Ovary (tissue), 9 donors: ENCODE data around the gene FAS. TPM values are rescaled to one million over a fixed set of nuclear protein-coding genes. Genes with fewer than 3 reads are reported as not detected.
A peak's percentile ranks its signal among the peaks of the same experiment; 100 is the strongest.

Source experiments
- DNase-seq, 5 donors: peaks; one replicate each; pipeline ENCODE4 v3.0.0-alpha.2; 2019 to 2020
- H3K27ac ChIP-seq, 2 donors: fragments of 200-600 bp; one replicate each; pipeline versions ENCODE4 v1.5.1 to v1.8.0; 2019 to 2022
- H3K27me3 ChIP-seq: fragments of 200-600 bp; one replicate; pipeline ENCODE4 v1.8.0; 2022
- H3K36me3 ChIP-seq: fragments of 200-600 bp; sonication (generic); one replicate; pipeline ENCODE4 v1.5.1; 2019
- H3K4me1 ChIP-seq: one replicate; pipeline ENCODE4 v1.8.1; 2013; ENCODE audit warnings: mild to moderate bottlenecking, moderate library complexity; ENCODE audit not compliant: insufficient read depth
- H3K4me3 ChIP-seq: fragments of 200-600 bp; sonication (generic); one replicate; pipeline ENCODE4 v1.5.1; 2017
- H3K9me3 ChIP-seq, 2 donors: fragments of 200-600 bp in 1 of 2; sonication (generic) in 1 of 2; one replicate each; pipeline versions ENCODE4 v1.5.1 to v1.8.1; 2013 to 2019; ENCODE audit warnings: mild to moderate bottlenecking in 1 of 2, moderate library complexity in 1 of 2
- CTCF ChIP-seq, 3 donors: fragments of 450-650 bp in 2 of 3; fragments of 200-600 bp in 1 of 3; IDR thresholded peaks; one replicate each; pipeline versions ENCODE4 v1.5.1 to v1.8.0; 2016 to 2022; ENCODE audit warnings: antibody characterized with exemption in 3 of 3, mild to moderate bottlenecking in 1 of 3
- EP300 ChIP-seq: sonication (generic); formaldehyde crosslinking; IDR thresholded peaks from one replicate; pipeline ENCODE4 v1.6.1; 2017; ENCODE audit warnings: antibody characterized with exemption
- POLR2A ChIP-seq: fragments of 450-650 bp; IDR thresholded peaks from one replicate; pipeline ENCODE4 v1.6.1; 2017; ENCODE audit warnings: antibody characterized with exemption, mild to moderate bottlenecking, moderate library complexity
- WGBS, 3 donors: extraction: QIAGEN DNeasy Blood & Tissue Kit in 1 of 3; methylation state at CpG; one replicate each; pipeline versions ENCODE4 v1.1.5 to v1.1.7; 2013 to 2017; 5-methylcytosine and 5-hydroxymethylcytosine counted together
- intact Hi-C, 4 donors: fragments of 100-400 bp; cut with DNase I; formaldehyde crosslinking; loops; one replicate each; pipeline versions ENCODE4 v1.11.0 to v1.15.1; 2022 to 2023
- polyA plus RNA-seq, 2 donors: library from polyadenylated mRNA; stranded (reverse); fragments of 200-250 nt in 1 of 2; fragments of 350-450 nt in 1 of 2; fragmentation: Illumina TruSeq in 1 of 2; extraction: RNeasy Lipid Tissue Mini Kit (QIAGEN cat#74804) in 1 of 2; gene quantifications; one replicate each; pipeline ENCODE4 v1.2.3, GENCODE V29; 2013 to 2014
- total RNA-seq, 7 donors: library from RNA; depleted of rRNA in 2 of 7; stranded (reverse); fragments of >200 nt in 2 of 7; fragmentation: NEBNext Ultra II Directional in 3 of 7; extraction: Animal tissue kit (Norgen Biotek cat#: 25700) in 3 of 7; gene quantifications; one replicate each; pipeline versions ENCODE4 v1.1.0 to v1.2.4, GENCODE V29; 2016 to 2023
- donor health status: DM: no; HTN: no; CAD: no; lungs with moderate emphysema.
- donor health status: DM: no; HTN: no; CAD: no.
- donor health status: Bipolar disorder and iron deficiency.
- donor health status: DM: yes; HTN: yes; CAD: no.
- donor health status: DM: no; HTN: no; CAD: no.
- donor health status: DM: yes; HTN: yes; CAD: no.

Gene FAS
- total and polyA plus RNA-seq, 9 donors: 33.1 to 75.9 (median 43.5) TPM

GRCh38 chr10:88989423-88989822 is 1.2 kb upstream of the FAS start:
- TF ChIP-seq POLR2A: no peak
- TF ChIP-seq CTCF (IDR thresholded peaks at IDR 0.05): no peak
- no peak for TF ChIP-seq EP300
- 36 to 44% (median 43%) methylated on average over 2 of the region's 2 CpGs for WGBS, 3 donors
- intact Hi-C loops: loop anchor here in 1 of 4 donors (5.0 kb wide), 1 partner anchor 52 kb away; no protein-coding TSS in a partner anchor
- DNase-seq: no peak
- peak overlapping the region; percentile 88 for H3K4me3 ChIP-seq
- no peaks in the 10 kb centered on the region for H3K36me3 ChIP-seq
- H3K27me3 ChIP-seq: no peaks in the 10 kb centered on the region
- peak overlapping the region; percentile 99 to 100 for H3K27ac ChIP-seq
- H3K4me1 ChIP-seq: peaks cover 6% of the 10 kb centered on the region
- H3K9me3 ChIP-seq: no peaks in the 10 kb centered on the region

GRCh38 chr10:88989824-88990383 is 694 bp upstream of the FAS start:
- Histone ChIP-seq H3K27me3 (no peaks in the 10 kb centered on the region), H3K27ac (peak overlapping the region; percentile 99 to 100), H3K4me3 (peak overlapping the region; percentile 88), H3K4me1 (peaks cover 6% of the 10 kb centered on the region), H3K9me3 (no peaks in the 10 kb centered on the region), H3K36me3 (no peaks in the 10 kb centered on the region)
- intact Hi-C loops: loop anchor here in 3 of 4 donors (2.0 to 5.0 kb wide), 2 partner anchors 53 to 55 kb away; no protein-coding TSS in a partner anchor
- TF ChIP-seq POLR2A (peak; percentile 72), CTCF (IDR thresholded peaks at IDR 0.05) (peak in 2 of 3 donors; percentile 9 to 13), EP300 (peak; percentile 23)
- DNase-seq: peak in 2 of 5 donors; percentile 65 to 81
- whole genome bisulfite sequencing, 3 donors: 0 to 2% (median 1%) methylated on average over 8 of the region's 8 CpGs

GRCh38 chr10:88991161-88991898 is 732 bp downstream of the FAS start:
- Histone ChIP-seq H3K36me3 (no peaks in the 10 kb centered on the region), H3K4me3 (peak overlapping the region; percentile 88), H3K9me3 (no peaks in the 10 kb centered on the region), H3K27me3 (no peaks in the 10 kb centered on the region), H3K4me1 (peaks cover 5% of the 10 kb centered on the region), H3K27ac (peak overlapping the region; percentile 99 to 100)
- peak; percentile 79 to 89 (median 86) for DNase-seq
- TF ChIP-seq EP300: no peak
- TF ChIP-seq POLR2A: peak; percentile 67
- TF ChIP-seq CTCF (IDR thresholded peaks at IDR 0.05): peak in 1 of 3 donors; percentile 39
- 0 to 1% (median 1%) methylated on average over 37 to 38 of the region's 38 CpGs for WGBS, 3 donors
- intact Hi-C loops: loop anchor here in 2 of 4 donors (2.0 to 5.0 kb wide), 2 partner anchors 54 to 57 kb away; no protein-coding TSS in a partner anchor

DNA sequence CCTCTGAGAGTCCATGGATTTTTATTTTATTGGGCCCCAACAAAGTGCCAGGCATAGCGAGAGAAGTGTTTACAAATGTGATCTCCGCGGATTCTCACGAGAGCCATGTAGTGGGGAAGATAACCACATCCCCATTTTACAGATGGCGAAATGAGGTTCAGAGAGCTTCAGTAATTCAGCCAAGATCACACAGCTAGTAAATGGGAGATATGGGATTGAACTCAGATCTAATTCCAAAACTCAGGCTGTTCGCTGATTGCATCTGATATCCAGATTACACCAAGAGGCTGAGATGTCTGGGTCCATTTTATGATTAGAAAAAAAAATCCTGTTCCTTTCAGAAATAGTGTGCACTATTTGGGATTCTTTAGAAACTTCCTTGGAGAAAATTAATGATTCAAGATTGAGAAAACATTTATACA is 1.3 kb downstream of the FAS start:
- DNase-seq: no peak
- H3K36me3 ChIP-seq: no peaks in the 10 kb centered on the region
- H3K27me3 ChIP-seq: no peaks in the 10 kb centered on the region
- peak overlapping the region; percentile 88 for H3K4me3 ChIP-seq
- no peaks in the 10 kb centered on the region for H3K9me3 ChIP-seq
- H3K27ac ChIP-seq: peak overlapping the region; percentile 99 to 100
- intact Hi-C loops: loop anchor here in 2 of 4 donors (2.0 to 5.0 kb wide), 2 partner anchors 55 to 57 kb away; no protein-coding TSS in a partner anchor
- 1 to 2% (median 2%) methylated on average over 6 of the region's 6 CpGs for WGBS, 3 donors
- H3K4me1 ChIP-seq: peaks cover 6% of the 10 kb centered on the region
- TF ChIP-seq POLR2A (no peak), EP300 (no peak), CTCF (IDR thresholded peaks at IDR 0.05) (no peak)
